GM06990 (cell line): Measurements from ENCODE around the gene S100A13.

Experiments
- DNase-seq: peaks from one replicate; pipeline ENCODE4 v3.0.0-alpha.2; 2011; ENCODE audit not compliant: insufficient read length; ENCODE audit errors: extremely low read depth
- H3K27me3 ChIP-seq: replicated peaks from 2 replicates; pipeline ENCODE4 v1.6.0; 2011; ENCODE audit warnings: low read length; ENCODE audit not compliant: control insufficient read depth, insufficient read depth
- H3K36me3 ChIP-seq: 2 replicates; pipeline ENCODE4 v1.5.1; 2011; ENCODE audit warnings: low read length; ENCODE audit not compliant: control insufficient read depth, insufficient read depth
- H3K4me3 ChIP-seq: replicated peaks from 2 replicates; pipeline ENCODE4 v1.5.1; 2011; ENCODE audit warnings: low read depth, mild to moderate bottlenecking, control low read depth, low read length
- TF ChIP-seq, protein P1 (sequence below): IDR thresholded peaks from 2 replicates; pipeline ENCODE4 v1.5.1; 2011; ENCODE audit warnings: low read length, control low read depth, mild to moderate bottlenecking, inconsistent platforms; ENCODE audit not compliant: insufficient read depth, poor library complexity, severe bottlenecking

Gene S100A13

DNA sequence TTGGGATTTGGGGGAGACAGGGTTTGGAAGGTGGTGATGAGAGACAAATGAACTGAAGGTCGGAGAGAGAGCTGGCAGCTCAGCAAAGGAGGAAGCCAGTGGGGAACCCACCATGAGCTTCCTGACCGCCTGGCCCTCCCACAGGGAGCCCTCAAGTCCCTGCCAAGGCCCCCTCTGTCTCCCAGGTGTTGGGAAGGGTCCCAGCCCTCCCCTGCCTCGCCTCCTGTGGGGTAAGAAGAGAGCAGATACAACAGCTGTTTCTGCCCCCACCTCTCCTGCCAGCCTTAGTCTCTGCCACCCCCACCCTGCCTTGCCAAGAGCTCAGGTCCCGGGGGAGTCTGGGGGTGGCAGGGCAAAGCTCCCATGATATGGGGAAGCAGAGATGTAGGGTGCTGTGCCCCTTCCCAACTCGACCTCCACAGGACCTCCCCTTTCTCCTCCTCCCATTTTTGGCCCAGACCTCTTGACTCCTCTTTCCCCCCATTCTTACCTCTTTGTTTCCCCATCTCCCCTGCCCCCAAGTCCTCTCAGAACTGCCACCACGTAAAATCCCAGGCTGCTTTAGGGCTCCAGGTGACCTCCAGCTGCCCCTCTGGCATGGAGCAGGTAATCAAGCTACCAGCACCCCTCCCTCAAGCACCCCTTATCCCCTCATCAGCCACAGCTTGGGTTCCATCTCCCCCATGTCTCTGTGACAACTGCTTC, 1.5 kb upstream of the S100A13 start:
- Histone ChIP-seq H3K27me3 (no peaks in the 10 kb centered on the region), H3K36me3 (no peaks in the 10 kb centered on the region; the same call in 1 of the 2 replicates), H3K4me3 (no peak overlapping the region)
- no peak for DNase-seq
- TF ChIP-seq, protein P1, sequence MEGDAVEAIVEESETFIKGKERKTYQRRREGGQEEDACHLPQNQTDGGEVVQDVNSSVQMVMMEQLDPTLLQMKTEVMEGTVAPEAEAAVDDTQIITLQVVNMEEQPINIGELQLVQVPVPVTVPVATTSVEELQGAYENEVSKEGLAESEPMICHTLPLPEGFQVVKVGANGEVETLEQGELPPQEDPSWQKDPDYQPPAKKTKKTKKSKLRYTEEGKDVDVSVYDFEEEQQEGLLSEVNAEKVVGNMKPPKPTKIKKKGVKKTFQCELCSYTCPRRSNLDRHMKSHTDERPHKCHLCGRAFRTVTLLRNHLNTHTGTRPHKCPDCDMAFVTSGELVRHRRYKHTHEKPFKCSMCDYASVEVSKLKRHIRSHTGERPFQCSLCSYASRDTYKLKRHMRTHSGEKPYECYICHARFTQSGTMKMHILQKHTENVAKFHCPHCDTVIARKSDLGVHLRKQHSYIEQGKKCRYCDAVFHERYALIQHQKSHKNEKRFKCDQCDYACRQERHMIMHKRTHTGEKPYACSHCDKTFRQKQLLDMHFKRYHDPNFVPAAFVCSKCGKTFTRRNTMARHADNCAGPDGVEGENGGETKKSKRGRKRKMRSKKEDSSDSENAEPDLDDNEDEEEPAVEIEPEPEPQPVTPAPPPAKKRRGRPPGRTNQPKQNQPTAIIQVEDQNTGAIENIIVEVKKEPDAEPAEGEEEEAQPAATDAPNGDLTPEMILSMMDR, result no peak

DNA sequence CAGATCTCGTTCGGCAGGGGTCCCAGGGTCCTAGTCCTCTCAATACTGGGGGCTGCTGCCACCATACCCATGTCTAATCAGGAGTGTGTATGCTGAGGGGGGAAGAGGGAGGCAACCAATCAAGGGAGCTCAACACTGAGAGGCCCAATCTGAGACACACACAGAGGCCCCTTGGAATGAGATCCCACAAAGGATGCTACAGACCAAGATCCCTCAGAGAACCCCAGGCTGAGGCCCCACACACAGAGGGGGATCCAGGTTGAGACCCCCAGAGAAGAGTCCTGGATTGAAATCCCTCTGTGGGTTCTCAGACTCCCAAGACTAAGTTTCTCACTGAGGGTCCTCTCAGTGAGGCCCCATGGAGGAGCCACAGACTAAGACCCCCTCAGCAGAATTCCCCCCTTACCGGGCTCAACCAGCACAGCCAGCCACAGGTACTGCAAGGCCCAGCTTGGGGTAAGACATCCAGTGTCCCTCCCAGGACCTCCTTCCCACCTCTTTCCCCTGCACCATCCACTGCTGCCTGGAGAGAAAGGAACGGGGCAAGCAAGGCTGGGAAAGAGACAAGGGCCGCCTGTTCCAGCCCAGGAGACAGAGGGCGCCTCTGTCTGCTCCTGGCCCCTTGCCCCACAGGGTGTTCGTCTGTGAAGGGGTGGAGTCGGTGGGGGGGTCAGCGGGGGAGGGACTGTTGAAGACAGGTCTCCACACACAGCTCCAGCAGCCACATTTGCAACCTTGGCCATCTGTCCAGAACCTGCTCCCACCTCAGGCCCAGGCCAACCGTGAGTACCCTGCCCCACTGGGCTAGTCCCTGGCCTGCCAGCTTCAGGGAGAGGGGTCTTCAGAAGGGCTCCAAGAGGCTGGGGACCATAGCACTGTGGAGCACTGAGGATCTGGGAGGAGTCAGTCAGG, 666 bp upstream of the S100A13 start, which contains the start of gene S100A1:
Gene S100A1 (plus strand): TSS at position 720 of the 912 bp plus-strand sequence. CDS start 2,088 bp downstream, outside the sequence.
- TF ChIP-seq, protein P1, result no peak
- Histone ChIP-seq H3K4me3 (peak within 1 kb of the TSS; percentile 56), H3K36me3 (no peaks in the 10 kb centered on the region; the same call in 1 of the 2 replicates), H3K27me3 (no peaks in the 10 kb centered on the region)
- no peak for DNase-seq

DNA sequence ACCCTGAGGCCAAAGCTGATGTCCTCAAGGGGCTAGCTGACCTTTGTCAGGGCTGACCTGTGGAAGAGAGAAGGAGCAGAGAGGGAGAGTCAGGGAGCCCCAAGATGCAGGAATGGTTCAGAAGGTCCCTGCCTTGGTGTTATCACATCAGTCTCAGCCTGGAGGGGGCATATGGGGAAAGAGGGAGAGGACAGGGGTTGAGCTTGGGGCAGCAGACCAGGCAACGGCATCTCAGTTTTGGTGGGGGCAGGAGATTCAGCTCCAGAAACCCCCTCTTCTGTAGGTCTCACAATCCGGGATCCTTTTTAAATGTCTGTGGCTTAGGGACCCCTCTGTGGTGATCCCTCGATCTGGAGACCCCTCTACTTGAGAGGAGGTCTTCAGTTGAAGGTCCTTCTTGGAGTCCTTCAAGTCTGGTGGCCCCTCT, 815 bp downstream of the S100A13 start:
- TF ChIP-seq, protein P1, result no peak
- Histone ChIP-seq H3K4me3 (peak overlapping the region; percentile 56; the same call in 1 of the 2 replicates), H3K36me3 (no peaks in the 10 kb centered on the region; the same call in 1 of the 2 replicates), H3K27me3 (no peaks in the 10 kb centered on the region)
- no peak for DNase-seq

DNA sequence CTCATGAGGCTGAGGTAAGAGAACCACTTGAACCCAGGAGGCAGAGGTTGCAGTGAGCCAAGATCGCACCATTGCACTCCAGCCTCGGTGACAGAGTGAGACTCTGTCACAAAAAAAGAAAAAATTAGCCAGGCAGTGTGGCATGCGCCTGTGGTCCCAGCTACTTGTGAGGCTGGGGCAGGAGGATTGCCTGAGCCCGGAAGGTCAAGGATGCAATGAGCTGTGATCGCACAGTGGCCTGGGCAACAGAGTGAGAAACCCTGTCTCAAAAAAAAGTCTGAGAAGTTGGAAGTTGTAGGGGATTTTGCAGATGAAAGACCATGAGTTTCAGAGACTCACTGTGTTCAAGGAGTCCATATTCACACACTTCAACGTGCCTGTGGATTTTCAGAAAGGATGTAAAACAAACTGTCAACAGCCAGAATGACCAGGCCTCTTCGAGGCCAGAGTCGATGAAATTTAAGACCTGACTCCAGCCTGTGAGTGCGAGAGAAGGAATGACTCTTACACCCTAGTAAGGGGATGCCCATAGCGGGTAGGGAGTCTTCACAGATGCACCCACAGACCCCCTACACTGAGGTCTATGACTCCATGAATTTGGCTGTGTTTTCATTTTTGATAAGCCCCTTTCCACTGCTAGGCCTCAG, 2.2 kb downstream of the S100A13 start:
- H3K4me3 ChIP-seq, result no peak overlapping the region
- no peak for DNase-seq
- H3K27me3 ChIP-seq, result no peaks in the 10 kb centered on the region
- TF ChIP-seq, protein P1, result no peak
- H3K36me3 ChIP-seq, result no peaks in the 10 kb centered on the region; the same call in 1 of the 2 replicates

DNA sequence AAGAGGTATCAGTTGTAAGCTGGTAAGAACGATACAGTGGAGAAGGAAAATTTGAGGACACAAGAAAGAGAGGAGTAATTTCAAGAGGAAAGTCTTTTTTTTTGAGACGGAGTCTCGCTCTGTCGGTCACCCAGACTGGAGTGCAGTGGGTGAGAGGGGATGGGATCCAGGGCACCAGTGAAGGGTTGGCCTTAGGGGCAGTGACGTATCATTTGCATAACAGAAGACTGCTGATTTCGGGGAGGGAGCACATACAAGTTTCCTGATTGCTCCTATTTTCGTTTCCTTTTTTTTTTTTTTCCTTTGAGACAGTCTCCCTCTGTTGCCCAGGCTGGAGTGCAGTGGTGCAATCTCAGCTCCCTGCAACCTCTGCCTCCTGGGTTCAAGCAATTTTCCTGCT, 4.2 kb downstream of the S100A13 start:
- no peak for DNase-seq
- TF ChIP-seq, protein P1, result no peak
- no peaks in the 10 kb centered on the region for H3K36me3 ChIP-seq
- no peaks in the 10 kb centered on the region for H3K27me3 ChIP-seq
- H3K4me3 ChIP-seq, result no peak overlapping the region
